Type B pancreatic cell (in vitro differentiated cells): ENCODE data around the gene TM9SF1. TPM values are rescaled to one million over a fixed set of nuclear protein-coding genes. Genes with fewer than 3 reads are reported as not detected.

Source experiments
- DNase-seq: peaks from one replicate; pipeline ENCODE4 v3.0.0; 2021; ENCODE audit warnings: mixed read lengths; ENCODE audit not compliant: unreplicated experiment; ENCODE audit errors: extremely low spot score
- H3K27ac Mint-ChIP-seq: 2 replicates; pipeline ENCODE4 v1.8.0; 2021; ENCODE audit warnings: mild to moderate bottlenecking, mixed read lengths
- H3K27me3 Mint-ChIP-seq: 2 replicates; pipeline ENCODE4 v1.8.0; 2021; ENCODE audit warnings: mixed read lengths
- H3K36me3 Mint-ChIP-seq: 2 replicates; pipeline ENCODE4 v1.8.0; 2021; ENCODE audit warnings: mixed read lengths
- H3K4me1 Mint-ChIP-seq: one replicate; pipeline ENCODE4 v1.8.0; 2021; ENCODE audit warnings: mixed read lengths; ENCODE audit not compliant: unreplicated experiment
- H3K4me3 Mint-ChIP-seq: 2 replicates; pipeline ENCODE4 v1.8.0; 2021; ENCODE audit warnings: mild to moderate bottlenecking, mixed read lengths
- H3K9me3 Mint-ChIP-seq: 2 replicates; pipeline ENCODE4 v1.8.0; 2021; ENCODE audit warnings: mixed read lengths
- long read RNA-seq: library from polyadenylated mRNA; unstranded; transcript quantifications from one replicate; pipeline ENCODE4 v2.0.0, GENCODE V29; 2020
- total RNA-seq: library from RNA; stranded (reverse); gene quantifications from 2 replicates; pipeline ENCODE4 v1.2.1, GENCODE V29; 2021; ENCODE audit warnings: low replicate concordance
- TF ChIP-seq, protein P1 (sequence below): fragments of 200-600 bp; sonication (generic); conservative IDR thresholded peaks from 2 replicates; pipeline ENCODE4 v1.5.0; 2021; ENCODE audit warnings: antibody characterized with exemption, mild to moderate bottlenecking

TM9SF1 gene, protein sequence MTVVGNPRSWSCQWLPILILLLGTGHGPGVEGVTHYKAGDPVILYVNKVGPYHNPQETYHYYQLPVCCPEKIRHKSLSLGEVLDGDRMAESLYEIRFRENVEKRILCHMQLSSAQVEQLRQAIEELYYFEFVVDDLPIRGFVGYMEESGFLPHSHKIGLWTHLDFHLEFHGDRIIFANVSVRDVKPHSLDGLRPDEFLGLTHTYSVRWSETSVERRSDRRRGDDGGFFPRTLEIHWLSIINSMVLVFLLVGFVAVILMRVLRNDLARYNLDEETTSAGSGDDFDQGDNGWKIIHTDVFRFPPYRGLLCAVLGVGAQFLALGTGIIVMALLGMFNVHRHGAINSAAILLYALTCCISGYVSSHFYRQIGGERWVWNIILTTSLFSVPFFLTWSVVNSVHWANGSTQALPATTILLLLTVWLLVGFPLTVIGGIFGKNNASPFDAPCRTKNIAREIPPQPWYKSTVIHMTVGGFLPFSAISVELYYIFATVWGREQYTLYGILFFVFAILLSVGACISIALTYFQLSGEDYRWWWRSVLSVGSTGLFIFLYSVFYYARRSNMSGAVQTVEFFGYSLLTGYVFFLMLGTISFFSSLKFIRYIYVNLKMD
- total RNA-seq: 50.5 and 60.7 TPM in 2 replicates
- long read RNA-seq, transcript TM9SF1-205 (3 exons, 904 nt): minor isoform, 5 of 216 reads
- long read RNA-seq, transcript TM9SF1-202 (5 exons, 2,055 nt): minor isoform, 8 of 216 reads
- long read RNA-seq, transcript TM9SF1-201 (6 exons, 2,452 nt): major isoform, 120 of 216 reads
- long read RNA-seq, partial matches to known transcripts: 52 of 216 reads
- long read RNA-seq, other reads (novel, unspliced or antisense): 29 of 216 reads

DNA sequence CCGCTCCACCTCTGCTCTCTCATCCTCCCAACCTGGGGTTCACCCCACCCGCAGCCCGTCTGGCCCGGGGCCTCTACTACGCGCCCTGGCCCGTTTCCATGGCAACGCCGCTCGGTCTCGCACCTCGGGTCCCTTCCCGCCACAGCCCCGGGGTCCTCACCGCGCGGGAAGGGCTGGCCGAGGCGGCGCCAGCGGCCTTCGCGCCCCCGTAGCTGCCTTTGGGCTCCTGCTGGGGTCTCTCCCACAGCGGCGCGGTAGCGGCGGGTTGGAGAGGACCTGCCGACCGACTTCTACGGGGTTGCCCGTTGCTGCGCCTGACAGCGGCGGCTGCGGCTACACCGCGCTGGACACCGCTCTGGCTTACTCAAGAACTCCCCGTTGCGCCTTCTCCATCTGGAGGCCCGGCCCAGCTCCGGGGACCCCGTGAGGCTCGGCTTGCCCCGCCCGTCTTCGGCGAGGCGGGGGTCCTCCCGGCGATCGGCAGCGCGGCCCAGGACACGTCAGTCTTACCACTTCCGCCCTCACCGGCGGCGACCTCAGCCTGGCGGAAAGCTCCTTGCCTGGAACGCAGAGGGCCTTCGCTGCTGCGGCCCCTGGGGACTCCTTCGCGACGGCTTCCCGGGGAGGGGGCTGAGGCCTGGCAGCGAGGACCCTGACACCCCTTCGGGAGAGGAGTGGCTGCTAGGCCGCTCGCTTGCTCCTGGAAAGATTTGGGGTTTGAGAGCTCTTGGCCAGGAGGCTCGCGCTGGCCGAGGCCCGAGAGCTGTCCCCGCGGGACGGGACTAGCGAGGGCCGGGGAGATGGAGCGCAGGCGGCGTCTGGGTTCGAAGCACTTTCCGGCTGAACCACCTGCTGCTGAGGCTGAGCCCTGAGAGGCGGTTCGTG, at the start of gene TM9SF1:
TM9SF1 (minus strand) TSS at position 256 of the 885 bp plus-strand sequence. CDS start 422 bp downstream, outside the sequence.
- Mint-ChIP-seq H3K4me1 (peaks cover 34% of the 10 kb centered on the region), H3K27me3 (no peaks in the 10 kb centered on the region), H3K27ac (peak within 1 kb of the TSS; percentile 96), H3K36me3 (peaks cover 32% of the 10 kb centered on the region), H3K4me3 (peak within 1 kb of the TSS; percentile 98), H3K9me3 (no peaks in the 10 kb centered on the region)
- DNase-seq: peak; percentile 87
- TF ChIP-seq, protein P1, sequence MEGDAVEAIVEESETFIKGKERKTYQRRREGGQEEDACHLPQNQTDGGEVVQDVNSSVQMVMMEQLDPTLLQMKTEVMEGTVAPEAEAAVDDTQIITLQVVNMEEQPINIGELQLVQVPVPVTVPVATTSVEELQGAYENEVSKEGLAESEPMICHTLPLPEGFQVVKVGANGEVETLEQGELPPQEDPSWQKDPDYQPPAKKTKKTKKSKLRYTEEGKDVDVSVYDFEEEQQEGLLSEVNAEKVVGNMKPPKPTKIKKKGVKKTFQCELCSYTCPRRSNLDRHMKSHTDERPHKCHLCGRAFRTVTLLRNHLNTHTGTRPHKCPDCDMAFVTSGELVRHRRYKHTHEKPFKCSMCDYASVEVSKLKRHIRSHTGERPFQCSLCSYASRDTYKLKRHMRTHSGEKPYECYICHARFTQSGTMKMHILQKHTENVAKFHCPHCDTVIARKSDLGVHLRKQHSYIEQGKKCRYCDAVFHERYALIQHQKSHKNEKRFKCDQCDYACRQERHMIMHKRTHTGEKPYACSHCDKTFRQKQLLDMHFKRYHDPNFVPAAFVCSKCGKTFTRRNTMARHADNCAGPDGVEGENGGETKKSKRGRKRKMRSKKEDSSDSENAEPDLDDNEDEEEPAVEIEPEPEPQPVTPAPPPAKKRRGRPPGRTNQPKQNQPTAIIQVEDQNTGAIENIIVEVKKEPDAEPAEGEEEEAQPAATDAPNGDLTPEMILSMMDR: no peak

DNA sequence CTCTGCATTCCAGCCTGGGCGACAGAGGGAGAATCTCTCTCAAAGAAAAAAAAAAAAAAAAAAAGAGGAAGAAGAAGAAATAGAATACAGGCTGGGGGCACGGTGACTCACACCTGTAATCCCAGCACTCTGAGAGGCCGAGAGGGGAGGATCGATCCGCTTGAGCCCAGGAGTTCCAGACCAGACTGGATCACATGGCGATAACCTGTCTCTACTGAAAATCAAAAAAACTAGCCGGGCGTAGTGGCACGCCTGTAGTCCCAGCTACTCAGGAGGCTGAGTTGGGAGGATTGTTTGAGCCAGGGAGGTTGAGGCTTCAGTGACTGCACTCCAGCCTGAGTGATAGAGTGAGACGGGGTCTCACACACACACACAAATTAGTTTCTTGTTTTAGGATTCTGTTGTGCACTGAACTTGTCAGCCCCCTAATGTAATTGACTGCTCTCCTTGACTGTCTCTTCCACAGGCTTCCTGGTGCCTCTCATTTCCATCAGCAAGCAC, 48.1 kb upstream of the TM9SF1 start:
- Mint-ChIP-seq H3K27ac (peak overlapping the region; percentile 100), H3K36me3 (peaks cover 5% of the 10 kb centered on the region), H3K9me3 (no peaks in the 10 kb centered on the region), H3K4me1 (peaks cover 13% of the 10 kb centered on the region), H3K4me3 (peak overlapping the region; percentile 95), H3K27me3 (peaks cover 4% of the 10 kb centered on the region)
- TF ChIP-seq, protein P1: no peak
- no peak for DNase-seq

DNA sequence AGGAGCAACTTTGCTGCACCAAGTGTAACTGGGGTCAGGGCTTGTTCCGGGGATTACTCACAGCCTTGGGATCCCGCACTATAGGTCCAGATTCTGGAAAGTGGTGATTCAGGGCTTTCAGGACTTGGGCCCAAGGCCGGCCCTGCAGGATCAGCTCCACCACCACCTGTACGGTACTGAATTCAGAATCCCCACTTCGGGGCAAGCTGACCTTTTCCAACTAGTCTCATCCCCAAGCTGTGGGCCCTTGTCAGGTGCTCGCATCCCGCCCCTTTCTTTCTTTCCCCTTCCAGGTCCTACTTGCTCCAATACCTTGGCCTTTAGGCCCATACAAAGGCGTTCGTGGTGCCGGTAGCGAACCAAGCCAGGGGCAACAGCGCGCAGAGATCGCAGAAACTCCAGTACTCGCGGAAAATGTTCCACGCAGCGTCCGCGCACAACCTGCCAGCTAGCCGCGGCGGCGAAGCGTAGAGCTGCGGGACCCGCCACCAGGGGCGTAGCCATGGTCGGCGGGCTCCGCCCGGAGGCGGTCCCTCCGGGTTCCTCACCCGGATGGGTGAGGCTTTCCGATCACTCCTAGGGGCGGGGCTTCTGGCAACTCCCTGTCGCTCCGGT, 46.7 kb upstream of the TM9SF1 start:
- Mint-ChIP-seq H3K27me3 (no peaks in the 10 kb centered on the region), H3K27ac (peak overlapping the region; percentile 100), H3K36me3 (peaks cover 17% of the 10 kb centered on the region), H3K4me3 (peak overlapping the region; percentile 95), H3K4me1 (peaks cover 20% of the 10 kb centered on the region), H3K9me3 (no peaks in the 10 kb centered on the region)
- TF ChIP-seq, protein P1: peak; percentile 76
- peak; percentile 93 for DNase-seq

DNA sequence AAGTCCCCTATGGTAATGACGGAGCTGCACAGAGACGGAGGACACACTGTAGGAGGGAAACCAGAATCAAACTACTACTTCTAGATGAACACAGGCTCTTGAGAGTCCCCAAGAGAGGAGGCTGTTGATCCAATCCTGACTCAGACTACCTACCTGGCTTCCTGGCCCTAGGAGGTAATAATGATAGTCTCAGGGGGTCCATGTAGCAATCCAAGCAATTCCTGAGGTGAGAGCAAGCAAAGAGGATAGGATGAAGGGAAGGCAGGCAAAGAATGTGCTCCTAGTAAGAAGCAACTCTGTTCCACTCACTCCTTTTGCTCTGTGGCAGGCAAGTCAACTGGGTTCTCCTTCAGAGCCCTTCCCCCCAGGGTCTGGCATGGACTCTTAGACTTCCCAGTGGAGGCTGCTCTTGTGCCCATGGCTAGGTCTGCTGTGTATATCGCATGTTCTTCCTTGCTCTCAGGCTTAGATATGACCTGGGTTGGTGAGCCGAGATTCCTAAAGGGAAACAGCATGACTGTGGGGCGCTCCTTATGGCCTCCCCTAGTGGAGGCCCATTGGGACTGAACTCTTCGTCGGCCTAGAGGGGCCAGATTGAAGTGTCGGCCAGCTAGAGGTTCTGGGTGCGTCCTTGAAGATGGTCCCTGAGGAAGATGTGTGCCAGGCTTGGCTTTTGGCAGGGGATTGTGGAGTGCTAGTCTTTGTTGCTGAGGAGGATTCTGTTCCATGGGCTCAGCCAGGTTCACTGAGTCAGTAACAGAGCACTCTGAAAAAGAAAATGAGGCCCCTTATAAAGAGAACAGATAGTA, 45.1 kb upstream of the TM9SF1 start:
- no peak for DNase-seq
- peaks cover 20% of the 10 kb centered on the region for H3K4me1 Mint-ChIP-seq
- no peaks in the 10 kb centered on the region for H3K9me3 Mint-ChIP-seq
- TF ChIP-seq, protein P1: no peak
- no peaks in the 10 kb centered on the region for H3K27me3 Mint-ChIP-seq
- H3K4me3 Mint-ChIP-seq: peak overlapping the region; percentile 95
- peaks cover 29% of the 10 kb centered on the region for H3K36me3 Mint-ChIP-seq
- peak overlapping the region; percentile 75 for H3K27ac Mint-ChIP-seq
